Nephron (organoid): ENCODE data around the gene EGFR.
"Not testable (repeated sequence)": the region's sequence is repeated elsewhere in the genome, so short reads cannot be mapped to it uniquely, and the experiment has no call there.

Source experiments
- H3K27ac Mint-ChIP-seq, 3 experiments: 2 replicates each; pipeline ENCODE4 v1.8.0; 2020; ENCODE audit warnings: mixed read lengths in 3 of 3, mild to moderate bottlenecking in 2 of 3, moderate library complexity in 1 of 3
- H3K27me3 Mint-ChIP-seq: 2 replicates; pipeline ENCODE4 v1.8.0; 2021; ENCODE audit warnings: low read depth, mild to moderate bottlenecking, moderate library complexity, mixed read lengths
- H3K36me3 Mint-ChIP-seq: 2 replicates; pipeline ENCODE4 v1.8.0; 2020; ENCODE audit warnings: low read depth, mixed read lengths
- H3K4me1 Mint-ChIP-seq: 2 replicates; pipeline ENCODE4 v1.8.0; 2020; ENCODE audit warnings: mixed read lengths
- H3K4me3 Mint-ChIP-seq, 3 experiments: 2 replicates each; pipeline ENCODE4 v1.8.0; 2020; ENCODE audit warnings: mild to moderate bottlenecking in 3 of 3, mixed read lengths in 3 of 3, moderate library complexity in 2 of 3
- H3K9me3 Mint-ChIP-seq: 2 replicates; pipeline ENCODE4 v1.8.0; 2020; ENCODE audit warnings: mixed read lengths
- CTCF ChIP-seq, 3 experiments: fragments of 200-600 bp; sonication (generic); IDR thresholded peaks; one replicate each; pipeline ENCODE4 v1.5.0; 2021; ENCODE audit warnings: antibody characterized with exemption in 3 of 3; ENCODE audit not compliant: unreplicated experiment in 3 of 3

The EGFR gene

GRCh38 chr7:55028011-55028410 lies 9.2 kb downstream of the EGFR start:
- no peak overlapping the region for H3K4me3 Mint-ChIP-seq
- H3K4me1 Mint-ChIP-seq, result peaks cover 25% of the 10 kb centered on the region
- TF ChIP-seq CTCF (IDR thresholded peaks at IDR 0.05; ENCODE audit: unreplicated experiment in 3 of 3), result no peak
- no peak overlapping the region for H3K27ac Mint-ChIP-seq
- H3K27me3 Mint-ChIP-seq, result peaks cover 9% of the 10 kb centered on the region
- no peaks in the 10 kb centered on the region for H3K9me3 Mint-ChIP-seq
- no peaks in the 10 kb centered on the region for H3K36me3 Mint-ChIP-seq

DNA sequence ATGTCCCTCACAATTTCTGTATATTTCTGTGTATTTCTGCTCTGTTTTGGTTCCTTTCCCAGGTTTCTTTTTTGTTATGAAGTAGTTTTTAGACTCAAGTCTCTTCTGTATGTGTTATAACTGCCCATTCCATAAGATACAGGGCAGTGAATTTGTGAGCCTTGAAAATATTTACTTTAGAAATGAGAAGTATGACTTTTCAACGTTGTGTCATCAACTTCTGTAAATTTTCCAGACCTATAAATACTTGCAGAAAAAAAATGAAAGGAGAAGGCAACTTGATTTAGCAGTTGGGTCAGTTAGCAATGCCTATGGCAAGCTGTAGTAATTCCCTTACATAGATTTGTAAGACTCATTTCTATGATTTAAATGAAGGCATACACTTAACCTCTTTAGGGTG lies 11.5 kb downstream of the EGFR start:
- Mint-ChIP-seq H3K4me3 (no peak overlapping the region), H3K9me3 (no peaks in the 10 kb centered on the region), H3K27me3 (peaks cover 4% of the 10 kb centered on the region), H3K27ac (no peak overlapping the region), H3K4me1 (peaks cover 25% of the 10 kb centered on the region), H3K36me3 (no peaks in the 10 kb centered on the region)
- no peak for TF ChIP-seq CTCF (IDR thresholded peaks at IDR 0.05; ENCODE audit: unreplicated experiment in 3 of 3)

DNA sequence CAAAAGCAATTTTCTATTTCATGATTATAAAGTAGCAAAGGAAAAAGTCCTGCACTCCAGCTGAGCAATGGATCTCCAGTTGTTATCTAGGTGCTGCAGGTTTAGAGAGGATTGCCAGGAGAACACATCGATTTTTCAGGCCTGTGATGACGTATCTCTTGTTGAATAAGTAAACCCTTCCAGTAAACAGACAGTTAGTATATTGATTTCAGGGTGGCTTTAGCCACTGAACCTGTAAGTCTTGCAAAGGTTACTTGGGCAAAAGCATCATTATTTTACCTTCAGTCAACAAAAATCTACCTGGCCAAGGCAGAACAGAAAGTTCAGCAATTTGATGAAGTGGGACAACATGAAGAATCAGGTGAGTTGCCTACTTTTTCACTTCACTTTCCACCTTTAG lies 12.3 kb downstream of the EGFR start:
- no peak for TF ChIP-seq CTCF (IDR thresholded peaks at IDR 0.05; ENCODE audit: unreplicated experiment in 3 of 3)
- Mint-ChIP-seq H3K9me3 (no peaks in the 10 kb centered on the region), H3K4me1 (peaks cover 25% of the 10 kb centered on the region), H3K27me3 (peaks cover 4% of the 10 kb centered on the region), H3K36me3 (no peaks in the 10 kb centered on the region), H3K27ac (no peak overlapping the region), H3K4me3 (no peak overlapping the region)

GRCh38 chr7:55032069-55032699 lies 13.4 kb downstream of the EGFR start:
- no peak for TF ChIP-seq CTCF (IDR thresholded peaks at IDR 0.05; ENCODE audit: unreplicated experiment in 3 of 3)
- Mint-ChIP-seq H3K4me1 (peaks cover 14% of the 10 kb centered on the region), H3K27ac (peak overlapping the region in 1 of 3 experiments; percentile 18), H3K27me3 (no peaks in the 10 kb centered on the region), H3K4me3 (no peak overlapping the region), H3K36me3 (no peaks in the 10 kb centered on the region), H3K9me3 (no peaks in the 10 kb centered on the region)

- Mint-ChIP-seq H3K27me3 (no peaks in the 10 kb centered on the region), H3K4me1 (peaks cover 9% of the 10 kb centered on the region), H3K27ac (no peak overlapping the region), H3K4me3 (no peak overlapping the region), H3K9me3 (no peaks in the 10 kb centered on the region), H3K36me3 (no peaks in the 10 kb centered on the region)
- TF ChIP-seq CTCF (IDR thresholded peaks at IDR 0.05; ENCODE audit: unreplicated experiment in 3 of 3), result no peak
Measured at GRCh38 chr7:55033236-55033846, 14.5 kb downstream of the EGFR start.

DNA sequence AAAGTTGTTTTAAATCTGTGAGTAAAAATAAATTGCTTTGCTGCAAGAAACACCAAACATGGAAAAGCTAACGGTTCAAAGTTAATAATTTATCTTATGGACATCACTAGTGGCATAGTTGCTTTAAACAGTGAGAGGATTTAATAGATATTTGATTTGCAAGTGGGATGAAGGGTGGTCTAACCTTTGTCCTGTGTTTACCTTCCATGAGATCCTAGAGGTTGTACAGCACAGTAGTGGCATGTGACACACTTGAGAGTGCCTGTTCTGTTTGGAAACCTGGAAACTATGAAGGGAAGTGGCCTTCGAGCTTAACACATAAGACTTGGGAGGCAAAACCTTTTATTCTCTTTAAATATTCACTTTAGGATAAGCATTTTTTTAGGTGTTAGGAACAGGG lies 16.0 kb downstream of the EGFR start:
- no peaks in the 10 kb centered on the region for H3K9me3 Mint-ChIP-seq
- no peak for TF ChIP-seq CTCF (IDR thresholded peaks at IDR 0.05; ENCODE audit: unreplicated experiment in 3 of 3)
- peaks cover 9% of the 10 kb centered on the region for H3K4me1 Mint-ChIP-seq
- no peak overlapping the region for H3K4me3 Mint-ChIP-seq
- H3K36me3 Mint-ChIP-seq, result no peaks in the 10 kb centered on the region
- peaks cover 5% of the 10 kb centered on the region for H3K27me3 Mint-ChIP-seq
- H3K27ac Mint-ChIP-seq, result peak overlapping the region; percentile 60 to 79 (median 62)

GRCh38 chr7:55035410-55035809 lies 16.6 kb downstream of the EGFR start:
- H3K9me3 Mint-ChIP-seq, H3K4me1 Mint-ChIP-seq, H3K4me3 Mint-ChIP-seq, H3K36me3 Mint-ChIP-seq, H3K27ac Mint-ChIP-seq, H3K27me3 Mint-ChIP-seq: not testable (repeated sequence)
